ENCODE data around the gene CNTF.
"Not testable (repeated sequence)": the region's sequence is repeated elsewhere in the genome, so short reads cannot be mapped to it uniquely, and the experiment has no call there.

The CNTF gene, protein sequence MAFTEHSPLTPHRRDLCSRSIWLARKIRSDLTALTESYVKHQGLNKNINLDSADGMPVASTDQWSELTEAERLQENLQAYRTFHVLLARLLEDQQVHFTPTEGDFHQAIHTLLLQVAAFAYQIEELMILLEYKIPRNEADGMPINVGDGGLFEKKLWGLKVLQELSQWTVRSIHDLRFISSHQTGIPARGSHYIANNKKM
- 1.3 to 2.5 reads per million in 2 experiments for total RNA-seq

- DNase-seq (ENCODE audit: low read depth) = no peak
Observed at GRCh38 chr11:58622344-58622743, at the start of gene CNTF. Gene CNTF, plus strand, starts transcription at chr11:58622665. Its CDS starts 88 bp downstream, at chr11:58622753.

DNA sequence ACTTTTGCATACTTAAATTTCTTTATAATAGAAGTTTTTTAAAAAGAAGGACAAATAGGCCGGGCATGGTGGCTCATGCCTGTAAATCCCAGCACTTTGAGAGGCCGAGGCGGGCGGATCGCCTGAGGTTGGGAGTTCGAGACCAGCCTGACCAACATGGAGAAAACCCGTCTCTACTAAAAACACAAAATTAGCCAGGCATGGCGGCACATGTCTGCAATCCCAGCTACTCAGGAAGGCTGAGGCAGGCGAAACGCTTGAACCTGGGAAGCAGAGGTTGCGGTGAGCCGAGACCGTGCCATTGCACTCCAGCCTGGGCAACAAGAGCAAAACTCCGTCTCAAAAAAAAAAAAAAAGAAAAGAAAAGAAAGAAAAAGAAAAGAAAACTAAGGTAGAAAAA lies 49.6 kb upstream of the CNTF start:
- DNase-seq (ENCODE audit: low read depth) = not testable (repeated sequence)

DNA sequence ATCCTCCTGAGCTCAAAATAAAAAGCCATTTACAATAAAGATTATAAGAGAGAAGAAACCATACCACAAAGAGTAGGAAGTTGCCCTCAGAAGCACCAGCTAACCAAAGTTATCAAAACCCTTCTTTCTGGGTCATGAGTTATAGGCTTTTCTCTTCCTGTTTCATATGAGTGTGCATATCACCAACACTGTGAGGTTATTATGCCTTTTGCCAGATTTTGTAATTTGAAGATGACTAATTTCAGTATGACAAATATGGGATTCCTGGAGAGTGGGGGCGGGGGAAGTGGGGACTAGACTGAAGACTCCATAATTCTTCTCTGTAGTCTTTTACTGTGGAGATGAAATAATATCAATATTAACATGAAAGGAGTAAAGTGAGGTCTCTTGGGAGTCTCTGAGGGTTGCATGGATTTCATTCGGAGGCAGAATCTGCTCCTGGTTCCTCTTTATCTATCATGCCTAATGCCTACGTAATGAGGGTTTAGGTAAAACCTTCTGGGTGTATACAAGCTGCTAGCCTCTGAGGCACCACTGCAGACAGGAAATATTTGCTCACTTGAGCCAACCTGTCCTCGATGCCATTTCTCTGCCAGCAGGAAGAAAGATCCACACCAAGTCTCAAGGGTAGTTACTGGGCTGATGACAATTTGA lies 48.9 kb upstream of the CNTF start:
- peak; percentile 38 for DNase-seq (ENCODE audit: low read depth)

DNA sequence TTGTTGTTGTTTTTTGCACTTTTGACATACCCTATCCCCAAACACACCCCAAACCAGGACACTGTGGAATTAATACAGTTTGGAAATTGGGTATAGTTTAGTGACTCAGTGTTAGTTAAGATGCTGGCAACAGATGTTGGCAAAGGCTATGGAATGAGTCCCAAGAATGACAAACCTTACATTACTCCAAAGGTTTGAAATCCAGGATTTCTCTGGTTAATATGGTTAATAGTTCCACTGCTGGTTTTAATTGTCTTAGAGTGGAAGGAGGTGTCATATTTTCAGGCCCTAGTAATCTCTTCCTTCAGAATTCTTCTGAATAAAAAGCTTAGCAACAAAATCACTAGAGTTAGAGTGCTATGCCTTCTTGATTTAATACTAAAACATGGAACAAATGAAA lies 47.6 kb upstream of the CNTF start:
- DNase-seq (ENCODE audit: low read depth) = no peak

GRCh38 chr11:58575377-58576020 lies 47.0 kb upstream of the CNTF start, which contains the start of gene LPXN:
Gene LPXN, minus strand, starts transcription at chr11:58575856. Its CDS starts 84 bp downstream, at chr11:58575772.
- DNase-seq (ENCODE audit: low read depth) = peak; percentile 51

DNA sequence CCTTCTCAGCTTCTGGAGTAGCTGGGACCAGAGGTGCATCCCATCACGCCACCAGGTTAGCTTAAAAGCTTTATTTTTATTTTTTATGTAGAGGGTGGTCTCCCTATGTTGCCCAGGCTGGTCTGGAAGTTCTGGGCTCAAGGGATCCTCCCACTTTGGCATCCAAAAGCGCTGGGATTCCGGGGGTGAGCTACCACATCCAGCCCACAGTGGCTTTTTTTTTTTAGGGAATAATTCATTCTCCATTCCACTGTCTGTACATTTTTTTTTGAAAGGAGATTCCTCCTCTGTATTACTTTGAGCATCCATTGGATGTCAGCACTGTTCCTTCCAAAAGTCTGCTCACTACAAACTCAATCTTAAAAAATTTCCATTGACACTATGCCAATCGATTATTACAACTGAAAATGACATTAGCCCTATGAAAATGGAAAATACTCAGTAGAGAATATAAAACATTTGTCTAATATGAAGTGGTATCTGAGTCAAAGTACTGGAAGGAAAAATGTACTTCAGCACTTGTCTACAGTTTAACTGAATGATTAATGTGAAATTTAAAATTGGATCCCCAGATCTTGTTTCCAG lies 45.5 kb upstream of the CNTF start:
- no peak for DNase-seq (ENCODE audit: low read depth)

DNA sequence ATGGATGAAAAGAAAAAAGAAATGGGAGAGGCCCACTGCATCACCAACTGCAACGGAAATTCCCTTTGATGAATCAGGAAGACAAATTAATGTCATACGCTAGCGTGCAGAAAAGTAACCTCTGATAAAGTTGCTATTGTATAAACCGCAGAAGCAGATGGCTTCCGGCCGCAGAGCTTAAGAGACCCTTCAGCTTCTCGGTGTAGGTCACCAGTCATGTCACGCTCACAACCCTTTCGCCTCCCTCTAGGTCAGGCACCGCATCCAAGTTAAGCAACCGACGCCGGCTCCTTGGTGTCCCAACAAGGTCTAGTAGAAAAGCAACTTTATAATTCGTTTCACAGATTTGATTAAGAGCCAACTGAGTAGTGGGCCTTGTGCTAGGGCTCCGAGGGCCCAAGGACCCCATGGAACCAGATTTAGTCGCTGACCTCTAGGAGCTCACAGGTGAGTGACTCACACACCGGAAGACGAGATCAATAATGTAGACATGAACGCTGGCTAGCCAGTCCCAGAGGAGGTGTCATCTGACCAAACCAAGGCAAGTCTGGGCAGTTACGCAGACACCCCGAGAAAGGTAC lies 44.8 kb upstream of the CNTF start:
- peak; percentile 72 for DNase-seq (ENCODE audit: low read depth)

- peak; percentile 90 for DNase-seq (ENCODE audit: low read depth)
Observed at GRCh38 chr11:58578136-58578634, 44.3 kb upstream of the CNTF start.

DNA sequence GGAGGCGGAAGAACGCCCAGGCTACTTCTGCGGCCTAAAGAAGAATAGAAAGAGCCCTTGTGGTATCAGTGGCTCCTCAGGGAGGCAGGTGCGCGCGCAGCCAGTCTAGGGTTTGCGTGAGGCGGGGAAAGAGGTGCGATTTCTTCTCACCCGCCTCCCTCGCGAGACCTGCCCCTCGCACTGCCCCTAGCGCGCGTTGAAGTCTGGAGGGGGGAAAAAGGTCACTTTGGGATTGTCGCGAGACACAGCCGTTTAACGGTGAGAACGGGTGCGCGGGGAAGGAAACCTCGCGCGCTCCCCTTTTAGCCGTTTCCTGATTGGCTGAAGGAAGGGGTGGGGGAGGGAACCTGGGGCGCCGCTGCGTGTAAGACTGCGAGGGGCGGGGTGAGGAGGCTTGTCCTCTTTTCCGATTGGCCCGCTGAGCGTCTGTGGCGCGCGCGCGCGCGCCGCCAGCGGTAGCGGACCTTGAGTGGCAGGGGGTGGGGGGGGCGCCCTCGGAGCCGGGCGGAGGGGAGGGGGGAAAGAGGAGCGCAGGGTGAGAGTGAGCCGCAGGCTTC lies 43.8 kb upstream of the CNTF start, which contains the start of gene ZFP91:
Gene ZFP91 (plus strand): TSS at position 429 of the 557 bp plus-strand sequence. CDS start 219 bp downstream, outside the sequence.
- DNase-seq (ENCODE audit: low read depth) = peak; percentile 96

- DNase-seq (ENCODE audit: low read depth) = peak; percentile 92
Observed at GRCh38 chr11:58579192-58580129, 43.0 kb upstream of the CNTF start.

- DNase-seq (ENCODE audit: low read depth) = no peak
Observed at GRCh38 chr11:58580311-58580710, 42.2 kb upstream of the CNTF start.

GRCh38 chr11:58582437-58582836 lies 40.0 kb upstream of the CNTF start:
- DNase-seq (ENCODE audit: low read depth) = no peak

DNA sequence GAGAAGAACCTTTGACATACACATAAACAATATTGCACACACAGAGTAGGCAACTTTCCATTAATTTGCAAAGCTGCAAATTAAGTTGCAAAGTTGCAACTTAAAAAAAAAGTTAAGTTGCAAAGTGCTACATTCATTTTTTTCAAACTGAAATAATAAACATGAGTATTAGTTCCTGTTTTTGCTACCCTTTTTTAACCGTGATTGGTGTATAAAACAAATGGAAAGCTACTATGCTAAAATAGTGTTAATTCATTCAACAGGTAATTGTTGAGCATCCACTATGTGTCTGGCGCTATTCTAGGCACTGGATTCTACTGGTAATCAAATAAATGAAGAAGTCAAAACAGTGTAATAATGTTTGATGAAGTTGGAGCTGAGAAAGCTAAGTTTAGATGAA lies 35.5 kb upstream of the CNTF start:
- DNase-seq (ENCODE audit: low read depth) = no peak

GRCh38 chr11:58591659-58592058 lies 30.8 kb upstream of the CNTF start:
- no peak for DNase-seq (ENCODE audit: low read depth)

DNA sequence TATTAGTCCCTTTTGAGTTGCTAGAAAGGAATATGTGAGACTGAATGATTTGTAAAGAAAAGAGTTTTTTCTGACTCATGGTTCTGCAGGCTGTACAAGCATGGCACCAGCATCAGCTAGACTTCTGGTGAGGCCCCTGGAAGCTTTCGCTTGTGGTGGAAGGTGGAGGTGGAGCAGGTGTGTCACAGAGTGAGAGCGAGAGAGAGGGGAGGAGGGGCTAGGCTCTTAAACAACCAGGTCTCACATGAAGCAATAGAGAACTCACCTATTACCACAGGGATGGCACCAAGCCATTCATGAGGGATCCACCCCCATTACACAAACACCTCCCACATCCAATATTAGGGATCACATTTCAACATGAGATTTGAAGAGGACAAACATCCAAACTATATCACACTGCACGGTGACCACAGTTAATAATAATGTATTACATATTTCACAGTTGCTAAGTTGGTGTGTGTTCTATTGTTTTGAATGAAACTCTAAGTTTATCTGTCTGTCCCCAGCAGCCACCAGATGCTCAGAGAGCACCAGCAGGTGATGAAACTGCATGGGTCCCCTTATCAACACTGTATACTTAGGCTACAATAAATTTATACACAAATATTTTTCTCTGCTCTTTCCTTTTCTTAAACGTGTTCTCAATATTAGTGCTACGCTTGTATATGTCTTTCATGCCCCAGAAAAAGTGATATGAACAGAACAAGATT lies 29.5 kb upstream of the CNTF start:
- DNase-seq (ENCODE audit: low read depth) = no peak

DNA sequence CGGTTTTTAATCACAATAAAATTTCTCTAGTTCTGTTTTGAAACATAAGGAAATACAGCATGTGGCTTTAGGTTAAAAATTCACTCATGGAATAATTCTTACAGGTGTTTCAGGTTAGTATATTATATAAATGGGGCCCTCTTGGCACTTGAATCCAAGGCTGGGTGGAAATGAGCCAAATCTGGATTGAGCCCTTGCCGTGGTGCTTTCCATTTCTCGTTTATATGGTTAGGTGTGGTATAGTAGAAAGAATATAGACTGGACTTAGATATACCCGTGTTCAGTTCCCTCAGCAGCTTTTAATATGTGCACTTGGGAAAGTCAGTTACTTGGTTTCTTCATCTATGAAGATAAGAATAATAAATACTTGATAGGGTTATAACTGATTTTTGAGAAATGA lies 27.6 kb upstream of the CNTF start:
- no peak for DNase-seq (ENCODE audit: low read depth)

DNA sequence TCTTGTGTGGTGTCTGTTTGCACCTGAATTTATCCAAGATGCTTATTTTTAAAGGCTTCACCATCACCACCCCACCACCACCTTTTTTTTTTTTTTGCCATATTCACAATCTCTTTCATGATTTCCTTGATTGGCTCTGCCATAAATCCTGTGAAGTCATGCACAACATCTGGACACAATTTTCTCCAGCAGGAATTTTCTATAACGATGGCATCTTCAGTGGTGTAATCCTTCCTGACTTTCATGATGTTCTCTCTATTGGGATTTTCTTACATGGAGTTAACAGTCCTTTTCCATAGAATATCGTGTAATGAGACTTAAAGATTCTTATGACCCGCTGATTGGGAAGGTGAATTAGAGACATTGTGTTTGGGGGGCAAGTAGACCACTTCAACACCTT lies 25.8 kb upstream of the CNTF start:
- no peak for DNase-seq (ENCODE audit: low read depth)

- DNase-seq (ENCODE audit: low read depth) = no peak
Observed at GRCh38 chr11:58597486-58598144, 24.9 kb upstream of the CNTF start.

DNA sequence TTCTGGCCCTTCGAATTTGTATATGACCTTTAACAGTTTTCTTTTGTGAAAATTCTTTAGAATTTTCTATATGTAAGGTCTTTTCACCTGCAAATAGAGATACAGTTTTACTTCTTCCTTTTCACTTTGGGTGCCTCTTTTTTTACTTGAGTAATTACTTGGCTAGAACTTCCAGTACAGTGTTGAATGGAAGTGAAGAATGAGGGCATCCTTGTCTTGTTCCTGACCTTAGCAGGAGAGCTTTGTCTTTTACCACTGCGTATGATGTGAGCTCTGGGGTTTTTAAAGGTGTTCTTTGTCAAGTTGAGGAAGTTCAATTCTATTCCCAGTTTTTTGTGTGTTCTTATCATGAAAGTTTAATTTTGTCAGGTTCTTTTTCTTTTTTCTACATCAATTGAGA lies 22.0 kb upstream of the CNTF start:
- DNase-seq (ENCODE audit: low read depth) = no peak
